SK-N-MC (cell line): Measurements from ENCODE around the gene CHRNA9.

ENCODE experiments used
- DNase-seq: peaks from one replicate; pipeline ENCODE4 v3.0.0-alpha.2; 2011; ENCODE audit warnings: low read depth, low spot score
- H3K27ac ChIP-seq: fragments of 200-600 bp; sonication (generic); 2 replicates; pipeline ENCODE4 v1.5.1; 2016; ENCODE audit warnings: mixed run types
- H3K36me3 ChIP-seq: fragments of 200-600 bp; sonication (generic); 2 replicates; pipeline ENCODE4 v1.6.1; 2017; ENCODE audit warnings: antibody characterized with exemption, low read length, mixed read lengths; ENCODE audit not compliant: insufficient read depth
- H3K4me3 ChIP-seq: fragments of 200-600 bp; sonication (generic); 2 replicates; pipeline ENCODE4 v1.5.1; 2016
- H3K9ac ChIP-seq: fragments of 200-600 bp; sonication (generic); 2 replicates; pipeline ENCODE4 v1.8.0; 2017; ENCODE audit warnings: mixed run types, mixed read lengths; ENCODE audit not compliant: insufficient read length
- H3K9me3 ChIP-seq: fragments of 200-600 bp; sonication (generic); 2 replicates; pipeline ENCODE4 v1.6.1; 2017; ENCODE audit warnings: low read depth, mild to moderate bottlenecking, antibody characterized with exemption, low read length, moderate library complexity, mixed read lengths
- EZH2 ChIP-seq: fragments of 200-600 bp; sonication (generic); IDR thresholded peaks from one replicate; pipeline ENCODE4 v1.6.1; 2017; ENCODE audit warnings: antibody characterized with exemption
- FOXP2 ChIP-seq: optimal IDR thresholded peaks from 2 replicates; pipeline ENCODE3; 2011; ENCODE audit warnings: mild to moderate bottlenecking, moderate library complexity; ENCODE audit not compliant: insufficient read depth; ENCODE audit errors: extremely low read length, control extremely low read depth
- POLR2AphosphoS5 ChIP-seq: IDR thresholded peaks from 2 replicates; pipeline ENCODE4 v1.6.1; 2012; ENCODE audit warnings: mild to moderate bottlenecking, low read depth, low read length, borderline replicate concordance

Gene CHRNA9

GRCh38 chr4:40347472-40347871, 12.3 kb downstream of the CHRNA9 start:
- H3K9ac ChIP-seq = no peak overlapping the region
- H3K36me3 ChIP-seq = no peaks in the 10 kb centered on the region
- no peaks in the 10 kb centered on the region for H3K9me3 ChIP-seq
- H3K4me3 ChIP-seq = no peak overlapping the region
- TF ChIP-seq POLR2AphosphoS5 (no peak), EZH2 (no peak), FOXP2 (no peak)
- no peak for DNase-seq
- H3K27ac ChIP-seq = no peak overlapping the region

GRCh38 chr4:40348000-40348399, 12.9 kb downstream of the CHRNA9 start:
- Histone ChIP-seq H3K27ac (no peak overlapping the region), H3K9ac (no peak overlapping the region), H3K9me3 (no peaks in the 10 kb centered on the region), H3K4me3 (no peak overlapping the region), H3K36me3 (no peaks in the 10 kb centered on the region)
- TF ChIP-seq FOXP2 = no peak
- no peak for TF ChIP-seq EZH2
- no peak for DNase-seq

- Histone ChIP-seq H3K9ac (no peak overlapping the region), H3K36me3 (no peaks in the 10 kb centered on the region), H3K27ac (no peak overlapping the region), H3K4me3 (no peak overlapping the region), H3K9me3 (no peaks in the 10 kb centered on the region)
- DNase-seq = no peak
- TF ChIP-seq EZH2 (no peak), POLR2AphosphoS5 (no peak), FOXP2 (no peak)
These were observed 14.5 kb downstream of the CHRNA9 start for GRCh38 chr4:40349561-40350198.

- Histone ChIP-seq H3K9ac (no peak overlapping the region), H3K27ac (no peak overlapping the region), H3K36me3 (no peaks in the 10 kb centered on the region), H3K9me3 (no peaks in the 10 kb centered on the region), H3K4me3 (no peak overlapping the region)
- TF ChIP-seq FOXP2 (no peak), POLR2AphosphoS5 (no peak), EZH2 (no peak)
- no peak for DNase-seq
These were observed 15.6 kb downstream of the CHRNA9 start for GRCh38 chr4:40350627-40351227.

- H3K9me3 ChIP-seq = no peaks in the 10 kb centered on the region
- TF ChIP-seq FOXP2 (no peak), EZH2 (no peak), POLR2AphosphoS5 (no peak)
- DNase-seq = no peak
- H3K4me3 ChIP-seq = no peak overlapping the region
- no peaks in the 10 kb centered on the region for H3K36me3 ChIP-seq
- H3K27ac ChIP-seq = no peak overlapping the region
- H3K9ac ChIP-seq = no peak overlapping the region
These were observed 19.0 kb downstream of the CHRNA9 start for GRCh38 chr4:40354158-40354557.

GRCh38 chr4:40355131-40355530, 20.0 kb downstream of the CHRNA9 start:
- Histone ChIP-seq H3K9ac (no peak overlapping the region), H3K4me3 (no peak overlapping the region), H3K27ac (no peak overlapping the region), H3K9me3 (no peaks in the 10 kb centered on the region), H3K36me3 (no peaks in the 10 kb centered on the region)
- no peak for DNase-seq
- TF ChIP-seq FOXP2 (no peak), POLR2AphosphoS5 (no peak)

- DNase-seq = no peak
- Histone ChIP-seq H3K9ac (no peak overlapping the region), H3K4me3 (no peak overlapping the region), H3K36me3 (no peaks in the 10 kb centered on the region), H3K9me3 (no peaks in the 10 kb centered on the region), H3K27ac (no peak overlapping the region)
- TF ChIP-seq POLR2AphosphoS5 (no peak), FOXP2 (no peak), EZH2 (no peak)
These were observed 22.6 kb downstream of the CHRNA9 start for GRCh38 chr4:40357738-40358137.

- H3K9ac ChIP-seq = no peak overlapping the region
- no peak overlapping the region for H3K4me3 ChIP-seq
- H3K27ac ChIP-seq = no peak overlapping the region
- no peaks in the 10 kb centered on the region for H3K9me3 ChIP-seq
- DNase-seq = no peak
- no peaks in the 10 kb centered on the region for H3K36me3 ChIP-seq
- no peak for TF ChIP-seq EZH2
- no peak for TF ChIP-seq POLR2AphosphoS5
- no peak for TF ChIP-seq FOXP2
These were observed 26.2 kb downstream of the CHRNA9 start for GRCh38 chr4:40361338-40361737.
